Body of pancreas (tissue), 4 donors: Measurements from ENCODE around the gene CSAD. TPM values are rescaled to one million over a fixed set of nuclear protein-coding genes. Genes with fewer than 3 reads are reported as not detected.

Source experiments
- ATAC-seq: fragments of 150-250 bp; one replicate; pipeline ENCODE4 v1.9.1; 2016
- DNase-seq, 4 donors: peaks; one replicate each; pipeline ENCODE4 v3.0.0-alpha.2; 2019
- H3K27ac ChIP-seq, 4 donors: fragments of 200-600 bp; sonication (generic); 1 replicate in 3 of 4; 2 replicates in 1 of 4; pipeline versions ENCODE4 v1.5.1 to v1.6.1; 2016 to 2019; ENCODE audit warnings: mild to moderate bottlenecking in 1 of 4, mixed read lengths in 1 of 4, moderate library complexity in 1 of 4
- H3K27me3 ChIP-seq, 2 donors: fragments of 200-600 bp; sonication (generic); one replicate each; pipeline ENCODE4 v1.6.0; 2016; ENCODE audit warnings: mild to moderate bottlenecking in 1 of 2
- H3K36me3 ChIP-seq, 2 donors: fragments of 200-600 bp; sonication (generic); replicated peaks in 1 of 2; 2 replicates each; pipeline ENCODE4 v1.5.1; 2016; ENCODE audit warnings: low read depth in 2 of 2; ENCODE audit not compliant: insufficient read depth in 1 of 2
- H3K4me1 ChIP-seq: fragments of 200-600 bp; sonication (generic); one replicate; pipeline ENCODE4 v1.6.0; 2016
- H3K4me3 ChIP-seq, 2 donors: fragments of 200-600 bp; sonication (generic); 1 replicate in 1 of 2; 2 replicates in 1 of 2; pipeline ENCODE4 v1.5.1; 2016 to 2019
- H3K9me3 ChIP-seq, 3 donors: fragments of 200-600 bp; sonication (generic); 1 replicate in 2 of 3; 2 replicates in 1 of 3; pipeline ENCODE4 v1.5.1; 2016
- POLR2A ChIP-seq, 3 donors: fragments of 450-650 bp; IDR thresholded peaks; one replicate each; pipeline ENCODE4 v1.6.1; 2016; ENCODE audit warnings: antibody characterized with exemption in 3 of 3, mild to moderate bottlenecking in 2 of 3
- WGBS, 2 donors: methylation state at CpG; one replicate each; pipeline ENCODE4 v1.1.5; 2017; 5-methylcytosine and 5-hydroxymethylcytosine counted together
- intact Hi-C: fragments of 100-400 bp; cut with DNase I; formaldehyde crosslinking; loops from one replicate; pipeline ENCODE4 v1.15.1; 2023
- total RNA-seq, 2 donors: library from RNA; depleted of rRNA; stranded (reverse); fragments of >200 nt; gene quantifications; one replicate each; pipeline ENCODE4 v1.1.0, GENCODE V29; 2016
- TF ChIP-seq, protein P1 (sequence below), 7 experiments: fragments of 450-650 bp in 4 of 7; fragments of 200-600 bp in 3 of 7; sonication (generic) in 3 of 7; IDR thresholded peaks; one replicate each; pipeline ENCODE4 v1.5.1; 2016 to 2019; ENCODE audit warnings: antibody characterized with exemption in 7 of 7

CSAD gene
- total RNA-seq, 2 donors from 2014 or later, result 31.4 to 64.3 TPM

DNA sequence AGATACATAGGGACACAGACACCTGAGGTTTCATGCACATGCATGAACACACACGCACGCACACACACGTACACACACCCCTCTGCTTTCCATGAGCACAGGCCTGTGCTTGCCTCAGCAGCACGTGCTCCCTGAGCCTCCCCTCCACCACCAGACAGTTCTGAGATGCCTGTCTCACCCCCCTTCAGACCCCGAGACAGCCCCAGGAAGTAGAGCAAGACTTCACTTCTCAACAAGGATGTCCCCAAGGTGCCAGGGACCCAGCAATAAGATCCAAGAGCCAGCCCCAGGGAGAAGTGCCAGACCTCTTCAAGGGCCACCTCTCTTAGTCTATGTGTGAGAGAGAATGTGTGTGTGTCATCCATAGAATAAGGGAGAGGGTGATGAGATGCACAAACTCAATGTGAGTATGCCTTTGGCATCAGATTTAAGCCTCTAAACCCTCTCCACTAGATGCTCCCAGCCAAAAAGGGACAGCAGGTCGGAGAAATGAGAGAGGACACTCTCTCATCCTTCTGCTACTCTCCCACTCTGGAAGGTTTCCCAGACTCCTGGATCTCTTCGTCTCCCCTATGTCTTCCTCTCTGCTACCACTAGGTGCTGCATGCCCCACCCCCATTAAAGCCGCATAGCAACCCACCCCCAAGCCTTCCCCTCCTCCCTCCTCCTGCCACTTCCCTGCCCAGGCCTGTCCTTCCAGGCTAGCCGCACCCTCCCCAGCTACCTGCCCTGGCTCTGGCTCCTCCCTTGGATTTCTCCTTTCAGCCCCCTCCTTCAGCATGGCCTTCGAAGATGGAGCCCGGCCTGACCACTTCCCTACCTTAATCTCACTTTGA, 43.6 kb upstream of the CSAD start:
- ATAC-seq, result no peak
- TF ChIP-seq, protein P1, sequence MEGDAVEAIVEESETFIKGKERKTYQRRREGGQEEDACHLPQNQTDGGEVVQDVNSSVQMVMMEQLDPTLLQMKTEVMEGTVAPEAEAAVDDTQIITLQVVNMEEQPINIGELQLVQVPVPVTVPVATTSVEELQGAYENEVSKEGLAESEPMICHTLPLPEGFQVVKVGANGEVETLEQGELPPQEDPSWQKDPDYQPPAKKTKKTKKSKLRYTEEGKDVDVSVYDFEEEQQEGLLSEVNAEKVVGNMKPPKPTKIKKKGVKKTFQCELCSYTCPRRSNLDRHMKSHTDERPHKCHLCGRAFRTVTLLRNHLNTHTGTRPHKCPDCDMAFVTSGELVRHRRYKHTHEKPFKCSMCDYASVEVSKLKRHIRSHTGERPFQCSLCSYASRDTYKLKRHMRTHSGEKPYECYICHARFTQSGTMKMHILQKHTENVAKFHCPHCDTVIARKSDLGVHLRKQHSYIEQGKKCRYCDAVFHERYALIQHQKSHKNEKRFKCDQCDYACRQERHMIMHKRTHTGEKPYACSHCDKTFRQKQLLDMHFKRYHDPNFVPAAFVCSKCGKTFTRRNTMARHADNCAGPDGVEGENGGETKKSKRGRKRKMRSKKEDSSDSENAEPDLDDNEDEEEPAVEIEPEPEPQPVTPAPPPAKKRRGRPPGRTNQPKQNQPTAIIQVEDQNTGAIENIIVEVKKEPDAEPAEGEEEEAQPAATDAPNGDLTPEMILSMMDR (IDR thresholded peaks at IDR 0.05), result peak in 1 of 7 experiments; percentile 8
- TF ChIP-seq POLR2A (IDR thresholded peaks at IDR 0.05), result no peak
- Histone ChIP-seq H3K27ac (peak overlapping the region in 2 of 4 donors; percentile 98 to 100), H3K36me3 (no peaks in the 10 kb centered on the region), H3K9me3 (no peaks in the 10 kb centered on the region), H3K4me1 (peaks cover 31% of the 10 kb centered on the region), H3K27me3 (no peaks in the 10 kb centered on the region), H3K4me3 (no peak overlapping the region)
- 66 to 72% methylated on average over 11 of the region's 11 CpGs for WGBS, 2 donors
- intact Hi-C loops, result no loop called here
- peak in 2 of 4 donors; percentile 28 for DNase-seq

DNA sequence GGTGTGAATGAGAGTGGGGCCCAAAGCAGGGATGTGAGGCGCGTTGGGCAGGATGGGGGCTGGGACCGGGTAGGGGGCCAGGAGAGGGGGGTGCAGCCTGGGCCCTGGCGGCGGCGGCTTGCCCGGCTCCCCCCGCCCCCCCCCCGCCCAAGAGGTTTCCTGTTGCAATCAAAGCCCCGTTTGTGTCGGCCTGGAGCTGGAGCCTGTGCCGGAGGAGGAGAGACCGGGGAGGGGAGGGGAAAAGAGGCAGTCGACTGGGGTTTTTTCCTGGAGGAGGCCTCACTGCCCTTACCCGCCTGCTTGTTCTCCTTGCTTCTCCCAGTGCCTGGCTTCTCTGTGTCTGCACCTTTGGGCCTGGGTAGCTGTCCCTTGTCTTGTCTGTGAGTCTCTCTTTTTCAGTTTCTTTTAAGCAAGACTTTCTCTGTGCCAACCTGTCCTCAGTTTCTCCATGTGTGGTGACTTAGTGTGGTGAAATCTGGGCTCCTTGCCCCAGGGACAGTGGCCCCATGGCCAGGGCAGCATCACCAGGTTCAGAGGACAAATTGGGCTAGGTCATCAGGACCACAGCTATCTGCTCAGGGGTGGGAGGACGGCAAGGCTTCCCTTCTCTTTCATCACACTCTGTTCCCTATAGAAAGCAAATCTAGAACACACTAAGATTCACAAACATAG, 42.8 kb upstream of the CSAD start:
- no peak for ATAC-seq
- H3K27me3 ChIP-seq, result no peaks in the 10 kb centered on the region
- H3K36me3 ChIP-seq, result no peaks in the 10 kb centered on the region
- H3K4me3 ChIP-seq, result no peak overlapping the region
- peak overlapping the region in 3 of 4 donors; percentile 94 to 100 (median 98) for H3K27ac ChIP-seq
- H3K9me3 ChIP-seq, result no peaks in the 10 kb centered on the region
- intact Hi-C loops, result no loop called here
- no peak for TF ChIP-seq POLR2A (IDR thresholded peaks at IDR 0.05)
- TF ChIP-seq, protein P1 (IDR thresholded peaks at IDR 0.05), result no peak
- peak in 2 of 4 donors; percentile 31 to 34 for DNase-seq
- WGBS, 2 donors, result 28 to 48% methylated on average over 15 to 16 of the region's 16 CpGs
- H3K4me1 ChIP-seq, result peaks cover 38% of the 10 kb centered on the region

DNA sequence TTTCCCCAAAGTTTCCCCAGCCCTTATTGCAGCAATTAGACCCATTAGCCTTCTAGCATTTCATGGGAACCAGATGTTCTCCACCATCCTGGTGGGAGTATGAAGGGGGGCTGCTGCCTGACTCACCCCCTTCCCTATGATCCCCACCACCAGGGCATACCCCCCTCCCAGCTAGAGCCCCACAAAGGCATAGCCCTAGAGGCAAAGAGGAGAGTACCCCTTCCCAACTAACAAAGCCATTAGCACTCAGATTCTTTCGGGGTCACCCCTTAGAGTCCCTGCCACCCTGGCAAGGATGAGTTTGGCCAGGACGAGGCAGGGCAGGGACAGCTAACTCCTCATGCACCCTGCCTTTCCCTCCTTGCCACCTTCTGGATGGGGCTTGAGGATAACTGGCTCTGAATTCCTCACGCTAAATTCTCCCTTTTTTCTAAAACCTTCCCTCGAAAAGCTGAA, 42.1 kb upstream of the CSAD start:
- Histone ChIP-seq H3K27me3 (no peaks in the 10 kb centered on the region), H3K4me3 (no peak overlapping the region), H3K36me3 (no peaks in the 10 kb centered on the region), H3K9me3 (no peaks in the 10 kb centered on the region), H3K27ac (peak overlapping the region in 3 of 4 donors; percentile 94 to 100 (median 98)), H3K4me1 (peaks cover 45% of the 10 kb centered on the region)
- ATAC-seq, result no peak
- whole genome bisulfite sequencing, 2 donors, result 66 to 69% methylated on average over 4 of the region's 4 CpGs
- TF ChIP-seq, protein P1 (IDR thresholded peaks at IDR 0.05), result no peak
- no peak for TF ChIP-seq POLR2A (IDR thresholded peaks at IDR 0.05)
- no peak for DNase-seq
- intact Hi-C loops, result no loop called here

DNA sequence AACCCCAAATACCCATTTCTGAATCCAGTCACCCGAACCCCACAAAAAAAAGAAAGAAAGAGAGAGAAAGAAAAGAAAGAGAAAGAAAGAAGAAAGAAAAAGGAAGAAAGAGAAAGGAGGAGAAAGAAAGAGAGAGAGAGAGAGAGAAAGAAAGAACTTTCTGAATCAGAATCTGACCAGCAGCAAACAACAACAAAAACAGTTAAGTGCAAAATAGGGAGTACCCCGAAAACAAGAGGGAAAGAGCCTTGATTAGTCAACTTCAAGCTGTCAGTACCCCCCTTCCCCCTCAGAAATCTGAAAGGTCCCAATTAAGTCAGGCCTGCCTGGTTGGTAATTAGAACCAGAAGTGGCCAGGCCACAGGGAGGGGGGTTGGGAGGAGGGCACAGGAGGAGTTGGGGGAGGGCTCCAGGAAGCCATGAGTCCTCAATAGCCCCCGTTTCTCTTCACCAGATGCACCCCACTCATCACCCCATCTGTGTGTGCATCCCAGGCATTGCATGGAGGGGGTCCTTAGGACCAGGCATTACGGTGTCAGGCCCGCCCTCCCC, 41.5 kb upstream of the CSAD start:
- H3K27ac ChIP-seq, result peak overlapping the region; percentile 94 to 100 (median 98)
- peaks cover 51% of the 10 kb centered on the region for H3K4me1 ChIP-seq
- no peak overlapping the region for H3K4me3 ChIP-seq
- no peaks in the 10 kb centered on the region for H3K27me3 ChIP-seq
- WGBS, 2 donors, result 45 to 60% methylated on average over 5 of the region's 5 CpGs
- no peak for TF ChIP-seq POLR2A (IDR thresholded peaks at IDR 0.05)
- TF ChIP-seq, protein P1 (IDR thresholded peaks at IDR 0.05), result no peak
- DNase-seq (no peak), ATAC-seq (no peak)
- H3K36me3 ChIP-seq, result no peaks in the 10 kb centered on the region
- no peaks in the 10 kb centered on the region for H3K9me3 ChIP-seq
- intact Hi-C loops, result no loop called here
